Neural progenitor cell (in vitro differentiated cells): ENCODE measurements around the gene SHANK3.

Source experiments
- EZH2 ChIP-seq: fragments of 200-600 bp; sonication (generic); IDR thresholded peaks from 2 replicates; pipeline ENCODE4 v1.6.1; 2017; ENCODE audit warnings: antibody characterized with exemption, mild to moderate bottlenecking, moderate library complexity
- EZH2phosphoT487 ChIP-seq: fragments of 200-600 bp; sonication (generic); IDR thresholded peaks from 2 replicates; pipeline ENCODE4 v1.6.1; 2017; ENCODE audit warnings: antibody characterized with exemption
- TF ChIP-seq, protein P1 (sequence below): fragments of 200-600 bp; sonication (generic); IDR thresholded peaks from 2 replicates; pipeline ENCODE4 v1.5.1; 2017; ENCODE audit warnings: antibody characterized with exemption, mild to moderate bottlenecking

DNA sequence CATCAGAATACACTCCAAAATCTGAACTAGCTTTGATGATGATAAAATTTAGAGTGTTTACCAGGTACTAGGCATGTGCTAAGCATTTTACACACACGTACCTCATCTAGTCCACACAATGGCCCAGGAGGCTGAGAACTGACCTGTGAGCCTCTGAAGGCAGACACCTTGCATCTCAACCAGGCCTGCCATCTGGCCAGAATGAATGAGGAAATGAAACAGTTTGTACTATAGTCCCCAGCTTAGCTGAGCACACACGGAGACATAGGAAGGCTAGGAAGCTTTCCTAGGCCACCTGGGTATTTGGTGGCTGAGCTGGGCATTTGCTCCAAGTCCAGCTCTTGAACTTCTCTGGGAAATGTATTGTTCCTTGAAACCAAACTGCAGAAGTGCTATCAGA is 6.9 kb upstream of the SHANK3 start:
- TF ChIP-seq, protein P1, sequence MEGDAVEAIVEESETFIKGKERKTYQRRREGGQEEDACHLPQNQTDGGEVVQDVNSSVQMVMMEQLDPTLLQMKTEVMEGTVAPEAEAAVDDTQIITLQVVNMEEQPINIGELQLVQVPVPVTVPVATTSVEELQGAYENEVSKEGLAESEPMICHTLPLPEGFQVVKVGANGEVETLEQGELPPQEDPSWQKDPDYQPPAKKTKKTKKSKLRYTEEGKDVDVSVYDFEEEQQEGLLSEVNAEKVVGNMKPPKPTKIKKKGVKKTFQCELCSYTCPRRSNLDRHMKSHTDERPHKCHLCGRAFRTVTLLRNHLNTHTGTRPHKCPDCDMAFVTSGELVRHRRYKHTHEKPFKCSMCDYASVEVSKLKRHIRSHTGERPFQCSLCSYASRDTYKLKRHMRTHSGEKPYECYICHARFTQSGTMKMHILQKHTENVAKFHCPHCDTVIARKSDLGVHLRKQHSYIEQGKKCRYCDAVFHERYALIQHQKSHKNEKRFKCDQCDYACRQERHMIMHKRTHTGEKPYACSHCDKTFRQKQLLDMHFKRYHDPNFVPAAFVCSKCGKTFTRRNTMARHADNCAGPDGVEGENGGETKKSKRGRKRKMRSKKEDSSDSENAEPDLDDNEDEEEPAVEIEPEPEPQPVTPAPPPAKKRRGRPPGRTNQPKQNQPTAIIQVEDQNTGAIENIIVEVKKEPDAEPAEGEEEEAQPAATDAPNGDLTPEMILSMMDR, result no peak
- TF ChIP-seq EZH2phosphoT487 (no peak), EZH2 (no peak)
